HG03354 (cell line): ENCODE data around the gene USP37.
A peak's percentile ranks its signal among the peaks of the same experiment; 100 is the strongest.
"Not testable (repeated sequence)": the region's sequence is repeated elsewhere in the genome, so short reads cannot be mapped to it uniquely, and the experiment has no call there.

ENCODE experiments used
- ATAC-seq: cut with Tn5 transposase; IDR thresholded peaks from one replicate; pipeline ENCODE4 v1.9.1; 2021; ENCODE audit warnings: mild to moderate bottlenecking; ENCODE audit not compliant: unreplicated experiment, poor library complexity, severe bottlenecking

Gene USP37

GRCh38 chr2:218558986-218559385, 9.2 kb downstream of the USP37 start:
- ATAC-seq: no peak

- ATAC-seq: no peak
Measured at GRCh38 chr2:218557941-218558340, 10.2 kb downstream of the USP37 start.

DNA sequence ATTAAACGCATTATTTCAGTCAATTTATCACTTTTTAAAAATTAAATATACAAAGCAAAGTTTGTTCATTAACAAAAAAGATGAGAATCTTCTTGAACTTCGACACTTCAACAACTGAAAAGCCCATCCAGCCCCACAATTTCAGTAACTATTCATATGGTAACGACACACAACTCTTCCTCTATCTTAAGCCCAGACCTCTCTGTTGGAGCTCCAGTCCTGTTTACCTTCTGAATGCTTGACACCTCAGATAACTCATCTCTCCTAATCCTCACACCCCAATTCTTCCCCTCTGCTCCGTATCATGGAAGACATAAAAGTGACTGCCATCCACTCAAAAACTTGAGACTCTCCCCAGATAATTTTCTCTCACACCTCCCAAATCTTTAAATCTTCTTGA, 12.6 kb downstream of the USP37 start:
- ATAC-seq: no peak

DNA sequence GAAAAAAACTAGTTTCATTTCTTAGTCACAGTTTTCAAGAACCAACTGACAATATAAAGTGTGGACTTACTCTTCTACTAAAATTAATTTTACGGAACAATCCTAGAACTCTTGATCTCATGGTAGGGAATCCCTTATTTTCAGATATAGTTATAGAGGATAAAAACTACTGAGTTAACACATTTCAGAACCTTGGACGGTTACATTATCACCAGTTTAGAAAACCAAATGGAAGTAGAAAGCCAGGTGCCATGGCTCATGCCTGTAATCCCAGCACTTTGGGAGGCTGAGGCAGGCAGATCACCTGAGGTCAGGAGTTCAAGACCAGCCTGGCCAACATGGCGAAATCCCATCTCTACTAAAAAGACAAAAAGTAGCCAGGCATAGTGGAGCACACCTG, 13.9 kb downstream of the USP37 start:
- ATAC-seq: not testable (repeated sequence)

GRCh38 chr2:218547978-218548377, 20.2 kb downstream of the USP37 start:
- ATAC-seq: no peak

GRCh38 chr2:218547511-218547910, 20.6 kb downstream of the USP37 start:
- no peak for ATAC-seq

- ATAC-seq: no peak
Measured at GRCh38 chr2:218546012-218546411, 22.1 kb downstream of the USP37 start.

GRCh38 chr2:218540015-218540414, 28.1 kb downstream of the USP37 start:
- ATAC-seq: no peak

DNA sequence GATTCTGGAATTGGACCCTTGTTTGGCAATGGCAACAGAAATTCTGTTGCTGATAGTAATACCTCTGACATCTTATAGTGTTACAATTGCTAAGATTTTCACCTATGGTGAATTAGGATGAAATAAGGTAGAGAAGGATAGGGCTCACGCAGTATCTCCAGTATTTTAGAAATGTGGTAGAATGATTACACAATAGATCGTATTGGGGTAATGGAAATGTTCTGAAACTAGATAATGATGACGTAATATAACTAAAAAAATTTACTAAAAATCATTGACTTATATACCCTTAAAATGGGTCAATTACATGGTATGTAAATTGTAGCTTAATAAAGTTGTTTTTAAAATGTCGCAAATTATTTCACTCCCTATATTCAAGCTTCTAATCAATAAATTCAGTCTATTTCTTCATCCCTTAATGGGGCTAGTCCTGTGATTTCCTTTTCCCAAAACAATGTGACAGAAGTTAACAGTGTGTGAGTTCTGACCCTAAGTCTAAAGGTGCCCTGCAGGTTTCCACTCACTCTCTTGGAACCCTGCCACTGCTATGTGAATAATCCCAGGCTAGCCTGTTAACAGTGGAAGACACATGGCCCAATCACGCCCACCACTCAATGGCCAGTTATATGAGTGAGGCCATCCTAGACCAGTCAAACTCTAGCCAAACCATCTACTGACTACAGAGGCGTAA, 31.2 kb downstream of the USP37 start:
- no peak for ATAC-seq

DNA sequence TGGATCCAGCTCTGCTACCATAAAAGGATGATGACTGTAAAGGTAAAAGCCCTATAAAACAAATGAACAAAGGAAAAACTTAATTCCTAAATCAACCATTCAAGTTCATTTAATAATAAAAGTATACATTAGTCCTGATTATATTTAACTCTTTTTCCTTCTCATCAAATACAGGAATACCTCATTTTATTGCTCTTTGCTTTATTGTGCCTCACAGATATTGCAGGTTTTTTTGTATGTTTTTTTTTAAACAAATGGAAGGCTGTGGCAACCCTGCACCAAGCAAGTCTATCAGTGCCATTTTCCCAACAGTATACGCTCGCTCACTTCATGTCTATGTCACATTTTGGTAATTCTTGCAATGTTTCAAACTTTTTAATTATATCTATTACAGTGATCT, 38.2 kb downstream of the USP37 start:
- ATAC-seq: no peak

- ATAC-seq: not testable (repeated sequence)
Measured at GRCh38 chr2:218528409-218528808, 39.7 kb downstream of the USP37 start.

- ATAC-seq: no peak
Measured at GRCh38 chr2:218523651-218524050, 44.5 kb downstream of the USP37 start.

- no peak for ATAC-seq
Measured at GRCh38 chr2:218518876-218519275, 49.3 kb downstream of the USP37 start.

DNA sequence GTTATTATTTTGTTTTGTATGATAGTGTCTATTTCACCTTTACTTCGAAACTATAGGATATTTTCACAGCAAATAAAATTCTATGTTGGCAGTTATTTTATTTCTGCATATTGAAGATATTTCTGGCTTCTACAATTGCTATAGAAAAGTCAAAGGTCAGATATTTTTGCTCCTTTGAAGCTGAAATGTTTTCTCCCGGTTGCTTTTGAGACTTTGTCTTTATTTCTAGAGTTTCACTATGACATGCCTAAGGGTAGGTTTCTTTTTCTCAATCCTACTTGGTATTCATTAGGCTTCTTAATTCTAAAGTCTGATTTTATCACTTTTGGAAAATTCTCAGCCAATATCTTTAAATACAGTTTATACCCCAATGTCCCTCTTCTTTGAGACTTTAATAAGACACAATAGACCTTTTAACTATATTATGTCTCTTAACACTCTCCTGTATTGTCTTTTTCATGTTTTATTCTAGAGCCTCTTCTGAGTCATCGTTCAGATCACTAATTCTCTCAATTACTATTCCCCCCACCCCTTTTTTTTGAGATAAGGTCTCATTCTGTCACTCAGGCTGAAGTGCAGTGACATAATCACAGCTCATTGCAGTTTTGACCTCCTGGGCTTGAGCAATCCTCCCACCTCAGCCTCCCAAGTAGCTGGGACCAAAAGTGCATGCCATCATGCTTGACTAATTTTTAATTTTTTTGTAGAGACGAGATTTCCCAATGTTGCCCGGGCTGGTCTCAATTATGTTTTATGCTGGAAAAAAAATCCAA, 50.5 kb downstream of the USP37 start:
- ATAC-seq: peak; percentile 71

- no peak for ATAC-seq
Measured at GRCh38 chr2:218516614-218517013, 51.5 kb downstream of the USP37 start.

DNA sequence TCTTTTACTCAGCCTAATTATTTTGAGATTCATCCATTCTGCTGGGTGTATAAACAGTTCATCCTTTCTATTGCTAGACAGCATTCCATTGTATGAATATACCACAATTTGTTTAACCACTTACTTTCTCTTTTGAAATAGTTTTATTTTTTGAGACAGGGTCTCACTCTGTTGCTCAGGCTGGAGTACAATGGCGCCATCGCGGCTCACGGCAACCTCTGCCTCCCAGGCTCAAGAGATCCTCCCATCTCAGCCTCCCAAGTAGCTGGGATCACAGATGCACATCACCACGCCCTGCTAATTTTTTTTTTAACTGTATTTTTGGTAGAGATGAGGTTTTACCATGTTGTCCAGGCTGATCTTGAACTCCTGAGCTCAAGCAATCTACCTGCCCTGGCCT, 54.5 kb downstream of the USP37 start:
- ATAC-seq: no peak

DNA sequence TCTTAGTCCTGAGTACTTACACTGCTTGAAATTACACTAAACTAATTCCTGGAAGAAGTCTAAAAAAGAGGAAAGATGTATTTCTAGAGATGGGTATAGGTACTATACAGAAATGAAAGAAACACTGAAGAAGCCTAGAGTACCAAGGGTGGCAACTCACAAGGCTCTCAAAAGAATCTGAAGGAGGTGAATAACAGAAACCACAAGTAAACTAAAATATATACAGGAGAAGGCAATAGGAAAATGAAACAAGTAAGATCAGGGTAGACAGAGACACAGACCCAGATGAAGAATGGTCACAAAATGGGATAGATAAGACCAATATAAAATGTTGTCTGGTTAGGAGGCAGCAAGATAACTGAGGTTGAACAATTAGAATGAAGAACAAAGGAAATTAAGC, 59.9 kb downstream of the USP37 start:
- no peak for ATAC-seq

DNA sequence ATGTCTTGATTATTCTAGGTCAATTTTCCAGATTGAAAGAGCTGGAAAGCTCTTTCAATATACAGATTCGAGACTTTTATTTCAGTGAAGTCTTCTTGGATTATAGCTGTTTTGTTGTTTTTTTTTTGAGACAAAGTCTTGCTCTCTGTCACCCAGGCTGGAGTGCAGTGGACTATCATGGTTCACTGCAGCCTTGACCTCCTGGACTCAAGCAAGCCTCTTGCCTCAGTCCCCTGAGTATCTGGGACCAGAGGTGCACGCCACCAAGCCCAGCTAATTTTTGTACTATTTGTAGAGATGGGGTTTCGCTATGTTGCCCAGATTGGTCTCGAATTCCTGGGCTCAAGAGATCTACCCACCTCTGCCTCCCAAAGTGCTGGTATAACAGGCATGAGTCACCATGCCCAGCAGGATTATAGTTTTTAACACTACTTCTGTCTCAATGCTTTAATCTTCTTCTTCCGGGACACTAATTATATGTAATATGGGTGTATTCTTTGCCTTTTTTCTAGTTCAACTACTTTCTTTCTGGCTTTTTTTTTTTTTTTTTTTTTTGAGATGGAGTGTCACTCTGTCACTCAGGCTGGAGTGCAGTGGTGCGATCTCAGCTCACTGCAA, 62.3 kb downstream of the USP37 start:
- ATAC-seq: no peak

- no peak for ATAC-seq
Measured at GRCh38 chr2:218501665-218502064, 66.5 kb downstream of the USP37 start.

DNA sequence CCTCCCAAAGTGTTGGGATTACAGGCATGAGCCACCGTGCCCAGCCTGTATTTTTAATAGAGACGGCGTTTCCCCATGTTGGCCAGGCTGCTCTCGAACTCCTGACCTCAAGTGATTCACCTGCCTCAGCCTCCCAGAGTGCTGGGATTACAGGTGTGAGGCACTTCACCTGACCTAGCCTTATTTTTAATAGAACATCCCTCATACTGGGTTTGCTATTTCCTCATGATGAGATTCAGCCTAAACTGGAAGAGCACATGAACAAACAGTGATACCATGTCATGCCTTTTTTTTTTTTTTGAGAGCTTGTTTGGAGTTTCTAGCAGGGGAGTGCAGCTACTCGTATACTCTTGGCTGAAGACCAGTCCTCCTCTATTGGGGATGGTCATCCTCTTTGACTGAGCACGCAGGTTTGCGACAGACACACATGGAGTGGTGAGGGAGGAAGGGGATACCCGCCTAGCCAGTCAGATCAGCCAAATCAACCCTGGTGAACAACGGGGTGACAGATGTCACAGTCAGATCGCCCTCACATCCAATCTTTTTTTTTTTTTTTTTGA, 67.6 kb downstream of the USP37 start:
- no peak for ATAC-seq
